GM18868 (cell line): ENCODE results near the gene PKD1L1.

Experiments
- ATAC-seq: cut with Tn5 transposase; IDR thresholded peaks from one replicate; pipeline ENCODE4 v1.9.1; 2021; ENCODE audit warnings: mild to moderate bottlenecking, moderate library complexity; ENCODE audit not compliant: unreplicated experiment

The PKD1L1 gene

DNA sequence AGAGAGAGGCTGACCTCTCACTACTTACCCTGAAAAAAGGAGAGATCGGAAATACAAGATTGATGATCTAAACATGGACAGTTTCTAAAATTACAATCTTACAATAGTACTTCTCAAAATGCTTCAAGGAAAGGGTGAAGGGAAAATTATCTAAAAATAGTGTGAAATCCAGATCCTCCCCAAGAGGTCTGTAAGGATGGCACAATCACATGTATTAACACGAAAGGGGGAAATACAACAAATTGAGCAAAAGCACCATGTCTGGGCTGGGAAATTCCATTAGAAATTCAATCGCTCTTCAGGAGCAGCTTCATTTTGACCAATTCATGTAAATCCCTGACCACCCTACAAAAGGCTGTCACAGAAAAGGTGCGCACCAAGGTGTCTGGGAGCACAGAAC, 67.0 kb downstream of the PKD1L1 start:
- ATAC-seq: no peak

DNA sequence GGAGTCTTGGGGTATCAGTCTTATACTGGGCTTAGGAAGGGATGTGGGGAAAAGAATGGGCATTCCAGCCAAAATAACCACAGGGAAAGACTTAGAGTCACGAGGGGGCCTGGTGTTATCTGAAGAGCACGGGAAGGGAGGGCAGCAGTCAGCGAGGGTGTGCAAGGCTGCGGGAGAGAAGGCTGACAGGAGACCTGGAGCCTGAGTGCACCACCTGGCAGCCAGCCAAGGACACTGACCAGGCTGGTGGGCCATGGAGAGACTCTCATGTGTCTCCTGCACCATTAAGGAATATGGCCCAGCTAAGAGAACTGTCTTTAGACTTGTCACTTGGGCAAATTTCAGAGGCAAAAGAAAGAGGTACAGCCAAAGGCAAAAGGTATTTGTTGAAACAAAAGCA, 69.6 kb downstream of the PKD1L1 start:
- ATAC-seq: no peak

DNA sequence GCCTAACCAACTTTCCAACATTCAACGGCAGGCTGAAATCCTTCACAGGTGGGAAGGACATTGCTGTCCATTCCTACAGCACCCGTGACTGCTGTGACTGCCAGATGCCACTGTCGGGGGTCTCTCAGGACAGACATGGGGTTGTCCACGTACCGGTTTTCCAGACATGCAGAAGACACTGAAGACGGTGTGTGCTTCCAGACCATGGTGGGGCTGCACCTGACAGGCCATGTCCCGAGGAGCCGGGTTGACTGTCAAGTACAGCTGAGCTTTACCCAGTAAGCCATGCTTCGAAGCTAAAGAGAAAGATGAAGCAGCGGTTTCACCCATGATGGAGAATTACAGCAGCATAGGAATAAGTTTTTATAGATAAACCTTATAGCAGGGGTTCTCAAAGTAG, 70.9 kb downstream of the PKD1L1 start:
- ATAC-seq: no peak

DNA sequence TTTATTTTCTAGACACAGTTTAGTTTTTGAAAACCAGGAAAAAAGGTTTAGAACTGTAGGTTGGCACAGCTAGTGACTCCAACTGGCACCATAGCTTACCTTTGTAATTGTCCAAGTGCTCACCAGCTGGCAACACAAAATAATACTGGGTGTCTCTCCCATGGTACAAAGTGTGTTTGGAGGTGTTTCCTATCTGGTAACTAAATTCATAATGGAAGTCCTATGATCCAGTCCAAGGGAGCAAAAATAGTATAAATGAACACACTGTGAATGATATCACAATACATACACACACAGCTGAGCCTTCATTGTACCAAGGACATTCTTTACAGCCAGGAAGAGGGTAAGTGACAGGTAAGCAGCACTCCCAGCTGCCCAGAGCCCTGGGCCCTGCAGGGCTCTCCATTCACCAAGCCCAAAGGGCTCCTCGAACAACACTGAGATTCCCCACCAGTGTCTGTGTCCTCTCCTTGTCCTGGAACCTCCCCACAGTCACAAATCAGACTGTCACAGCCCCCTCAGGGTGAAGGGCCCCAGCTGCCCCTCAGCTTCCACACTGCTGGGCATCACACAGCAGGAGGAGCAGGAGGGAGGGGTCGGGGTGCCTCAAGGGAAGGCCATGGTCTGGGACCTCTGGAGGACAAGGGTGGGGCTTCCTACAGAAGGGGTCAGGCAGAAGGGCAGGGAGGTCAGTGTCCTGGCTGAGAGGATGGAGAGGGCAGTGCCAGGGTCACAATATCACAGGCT, 72.1 kb downstream of the PKD1L1 start:
- ATAC-seq: no peak

DNA sequence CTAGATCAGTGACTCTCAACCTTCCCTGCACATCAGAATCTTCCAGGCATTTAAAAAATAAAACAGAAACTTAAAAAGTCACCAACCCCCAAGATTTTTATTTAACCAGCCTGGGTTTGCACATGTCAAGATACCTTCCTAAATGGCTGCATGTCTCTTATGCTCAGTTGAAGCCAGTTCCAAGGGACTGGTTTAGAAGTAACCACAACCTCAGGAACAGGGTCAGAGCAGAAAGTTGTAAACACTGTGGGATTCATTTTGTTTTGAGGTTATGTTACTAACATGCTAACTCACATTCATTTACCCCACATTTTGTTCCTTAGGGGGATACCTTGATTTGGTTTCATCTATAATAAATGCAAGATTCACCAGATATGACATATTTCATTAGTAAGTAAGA, 72.9 kb downstream of the PKD1L1 start:
- no peak for ATAC-seq

DNA sequence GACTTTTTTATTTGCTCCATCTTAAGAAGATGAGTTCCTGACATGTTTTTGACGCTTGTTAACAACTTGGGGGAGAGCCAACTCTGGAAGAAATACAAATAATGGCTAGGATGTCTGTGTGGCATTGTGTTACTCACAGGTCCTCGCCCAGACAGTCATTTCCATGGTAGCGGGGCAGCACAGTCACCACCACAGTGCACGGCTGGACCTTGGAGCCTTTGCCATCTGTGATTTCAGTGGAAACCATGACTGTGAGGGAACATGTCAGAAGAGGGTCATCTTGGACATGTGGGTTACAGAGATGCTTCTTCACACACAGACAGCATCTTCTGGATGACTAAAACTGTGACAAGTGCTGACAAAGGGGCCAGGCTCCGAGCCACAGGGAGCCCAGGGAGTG, 74.5 kb downstream of the PKD1L1 start:
- ATAC-seq: no peak

DNA sequence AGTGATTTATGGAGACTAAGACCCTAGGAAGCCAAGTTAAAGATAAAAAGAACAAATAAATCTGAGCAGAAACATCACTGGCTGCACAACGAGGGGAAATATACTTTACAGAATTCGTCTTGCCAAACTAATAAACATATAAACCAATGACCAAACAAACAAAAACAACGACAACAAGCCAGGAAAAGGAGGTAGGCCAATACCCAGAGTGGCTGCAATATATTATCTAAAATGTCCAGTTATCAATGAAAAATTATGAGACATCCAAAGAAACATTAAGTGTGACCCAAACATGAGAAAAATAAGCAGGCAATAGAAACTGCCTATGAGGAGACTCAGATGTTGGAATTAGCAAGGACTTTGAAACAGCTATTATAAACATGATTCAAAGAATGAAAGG, 81.0 kb downstream of the PKD1L1 start:
- ATAC-seq: no peak

DNA sequence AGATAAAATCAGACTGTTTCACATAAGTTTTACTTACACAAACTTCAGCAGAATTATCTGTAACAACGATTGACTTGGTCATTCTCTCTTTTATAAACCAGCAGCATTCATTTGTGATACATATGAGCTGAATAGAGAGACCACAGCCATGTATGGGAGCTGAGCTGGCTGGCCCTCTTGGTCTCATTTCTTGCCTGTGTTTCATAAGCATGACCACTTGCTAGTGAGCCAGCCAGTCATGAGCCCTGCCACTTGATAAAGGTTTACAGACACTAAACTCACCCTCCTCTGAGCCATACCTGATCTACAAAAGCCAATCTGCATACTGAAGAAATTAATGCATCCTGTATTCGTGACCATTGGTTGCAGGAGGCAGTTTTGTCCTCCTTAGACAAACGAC, 82.1 kb downstream of the PKD1L1 start:
- ATAC-seq: no peak

DNA sequence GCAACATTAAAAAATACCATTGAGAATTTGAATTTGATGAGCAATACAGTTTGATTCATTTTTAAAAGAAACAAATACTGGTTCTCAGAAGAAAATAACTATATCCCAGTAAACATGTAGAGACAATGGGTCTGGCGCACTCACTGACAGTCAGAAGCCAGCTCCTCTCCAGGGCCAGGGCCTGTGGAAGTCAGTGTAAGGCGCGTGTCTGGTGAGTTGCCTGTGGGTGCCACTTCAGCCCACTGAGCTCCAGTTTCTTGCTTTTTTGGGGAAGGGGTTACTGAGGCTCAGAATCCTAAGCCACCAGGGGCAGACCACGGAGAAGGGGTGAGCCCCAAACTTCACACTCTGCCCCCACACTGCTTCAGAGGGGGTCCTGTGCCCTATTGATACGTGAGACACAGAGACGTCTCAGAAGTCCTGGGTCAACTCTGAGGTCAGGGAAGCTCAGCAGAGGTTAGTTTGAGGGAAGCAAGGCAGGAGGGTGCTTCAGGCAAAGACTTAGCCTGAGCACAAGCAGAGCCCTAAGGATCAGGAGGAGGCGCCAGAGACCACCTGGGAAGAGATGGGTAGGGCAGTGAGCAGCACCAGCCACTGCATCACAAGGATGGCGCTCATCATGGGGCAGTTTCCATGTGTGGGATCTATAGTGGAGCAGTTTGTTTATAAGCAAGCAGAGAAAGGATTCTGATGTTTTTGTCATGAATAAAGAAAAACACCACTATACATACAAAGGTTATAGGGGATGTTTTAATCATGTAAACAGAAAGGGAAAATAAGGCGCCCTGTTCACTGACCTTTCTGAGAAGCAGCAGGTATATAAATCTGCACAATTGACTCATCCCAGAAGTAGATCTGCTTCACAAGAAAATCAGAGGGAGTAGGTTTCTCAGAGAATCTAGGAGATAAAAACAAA, 95.7 kb downstream of the PKD1L1 start:
- ATAC-seq: no peak

DNA sequence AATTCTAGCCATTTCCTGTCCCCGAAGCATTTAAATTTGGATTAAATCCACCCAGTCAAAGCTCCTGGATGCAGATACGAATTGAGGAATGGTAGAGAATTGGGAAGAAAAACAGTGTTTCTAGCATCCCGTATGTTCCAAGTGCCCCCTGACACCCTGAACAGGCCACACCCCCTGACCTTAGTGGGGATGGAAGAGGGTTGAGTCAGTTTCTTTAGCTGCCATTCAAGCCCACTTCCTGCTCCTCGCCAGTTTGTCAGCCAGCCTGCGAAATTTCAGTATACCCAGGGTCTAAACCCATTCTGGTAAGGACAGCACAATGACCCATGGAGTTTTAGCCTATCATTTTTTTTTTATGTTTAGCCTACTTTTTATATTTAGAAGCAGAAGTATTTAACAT, 101.1 kb downstream of the PKD1L1 start:
- no peak for ATAC-seq

DNA sequence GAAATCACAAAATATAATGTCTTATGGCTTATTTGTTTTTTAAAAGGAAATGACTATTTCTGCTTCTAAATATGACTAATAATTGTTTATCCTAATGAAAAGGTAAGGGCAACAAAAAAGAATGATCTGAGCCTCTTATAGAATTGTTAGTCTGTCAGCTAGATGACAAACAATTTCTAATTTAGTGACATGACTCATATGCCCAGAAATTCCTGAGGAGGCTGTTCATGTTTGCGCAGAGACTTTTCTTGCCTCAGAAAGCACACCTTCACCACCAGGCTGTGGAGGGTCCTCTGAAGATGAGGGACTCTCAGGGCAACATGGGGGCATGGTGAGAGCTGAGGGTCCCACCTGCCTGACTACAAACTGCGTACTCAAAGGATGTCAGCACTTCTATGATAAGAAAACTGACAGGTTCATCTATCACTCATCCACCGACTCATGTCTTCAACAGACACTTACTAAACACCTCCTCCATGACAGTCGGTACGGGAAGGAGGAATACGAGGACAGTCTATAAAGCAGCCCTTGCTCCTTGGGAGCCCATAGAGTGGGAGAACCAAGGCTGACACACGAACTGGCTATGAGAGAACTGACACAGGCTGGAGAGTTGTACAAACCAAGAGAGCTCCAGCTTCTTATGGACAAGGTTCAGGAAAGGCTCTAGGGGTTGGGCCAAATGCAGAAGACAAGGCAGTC, 102.0 kb downstream of the PKD1L1 start:
- no peak for ATAC-seq

DNA sequence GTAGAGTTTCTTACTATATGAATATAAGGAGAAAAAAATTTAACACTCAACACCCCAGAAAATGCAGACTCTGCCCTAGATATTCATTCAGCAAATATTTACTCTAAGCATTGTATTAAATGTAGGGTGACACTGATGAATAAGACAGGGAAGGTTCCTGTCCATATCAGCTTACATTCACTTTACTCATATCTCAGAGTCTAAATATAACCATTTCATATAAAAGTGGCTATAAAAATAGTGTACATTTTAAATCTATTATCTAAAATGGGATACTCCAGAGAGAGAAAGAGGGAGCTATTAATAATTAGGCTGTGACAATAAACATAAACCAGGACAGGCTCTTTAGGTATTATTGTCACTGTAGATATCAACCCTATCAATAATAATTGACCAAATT, 104.0 kb downstream of the PKD1L1 start:
- ATAC-seq: no peak

DNA sequence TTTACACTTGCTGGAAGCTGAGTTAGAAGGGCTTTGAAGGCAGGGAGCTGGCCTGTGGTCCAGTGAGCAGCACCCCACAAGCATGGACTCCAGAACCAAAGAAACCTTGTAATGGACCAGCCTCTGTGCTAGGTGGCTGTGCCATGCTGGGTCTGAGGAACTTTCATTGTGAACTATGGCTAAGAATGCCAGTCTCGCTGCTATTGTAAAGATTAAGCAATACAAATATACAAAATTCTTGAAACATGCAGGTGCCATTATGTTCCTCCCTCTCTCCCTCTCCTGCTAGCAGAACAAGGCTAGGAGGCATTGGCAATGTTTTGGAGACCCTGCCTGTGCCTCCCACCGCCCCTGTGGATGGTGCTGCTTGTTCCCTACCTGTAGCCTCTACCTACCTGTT, 105.0 kb downstream of the PKD1L1 start:
- ATAC-seq: no peak

DNA sequence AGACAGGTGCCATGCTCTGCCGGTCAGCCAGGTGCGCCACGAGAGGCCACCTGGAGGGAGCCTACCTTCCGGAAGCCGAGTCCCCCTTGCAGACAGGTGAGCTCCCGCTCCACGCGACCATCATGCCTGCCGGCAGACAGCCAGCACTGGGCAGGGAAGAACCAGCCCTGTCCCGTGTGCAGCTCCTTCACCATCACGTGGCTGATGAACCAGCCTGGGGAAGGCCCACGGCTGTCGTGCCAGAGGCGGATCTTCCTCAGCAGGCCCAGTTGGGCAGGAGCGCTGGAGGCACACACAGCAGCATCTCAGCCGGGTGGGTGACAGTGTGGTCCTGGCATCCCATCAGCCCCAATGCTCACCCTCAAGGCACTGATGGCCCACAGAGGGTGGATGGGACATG, 108.9 kb downstream of the PKD1L1 start:
- ATAC-seq: no peak

DNA sequence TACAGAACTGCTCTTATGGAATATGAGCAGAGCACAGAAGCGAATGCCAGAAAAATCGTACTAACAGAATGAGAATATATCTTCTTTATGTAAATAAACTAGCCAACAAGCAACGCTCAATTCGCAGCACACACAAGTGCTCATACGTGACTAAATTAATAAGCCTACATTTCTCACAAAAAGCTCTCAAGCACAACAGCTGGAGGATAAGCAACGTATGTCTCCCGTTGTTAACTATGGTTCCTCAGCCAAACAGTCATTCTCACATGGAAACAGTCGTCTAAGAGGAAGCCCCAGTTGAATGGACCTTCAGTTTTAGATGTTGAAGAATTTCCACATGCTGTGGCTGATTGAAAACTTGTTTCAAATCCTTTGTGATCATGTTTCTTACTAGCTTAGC, 110.4 kb downstream of the PKD1L1 start:
- no peak for ATAC-seq

DNA sequence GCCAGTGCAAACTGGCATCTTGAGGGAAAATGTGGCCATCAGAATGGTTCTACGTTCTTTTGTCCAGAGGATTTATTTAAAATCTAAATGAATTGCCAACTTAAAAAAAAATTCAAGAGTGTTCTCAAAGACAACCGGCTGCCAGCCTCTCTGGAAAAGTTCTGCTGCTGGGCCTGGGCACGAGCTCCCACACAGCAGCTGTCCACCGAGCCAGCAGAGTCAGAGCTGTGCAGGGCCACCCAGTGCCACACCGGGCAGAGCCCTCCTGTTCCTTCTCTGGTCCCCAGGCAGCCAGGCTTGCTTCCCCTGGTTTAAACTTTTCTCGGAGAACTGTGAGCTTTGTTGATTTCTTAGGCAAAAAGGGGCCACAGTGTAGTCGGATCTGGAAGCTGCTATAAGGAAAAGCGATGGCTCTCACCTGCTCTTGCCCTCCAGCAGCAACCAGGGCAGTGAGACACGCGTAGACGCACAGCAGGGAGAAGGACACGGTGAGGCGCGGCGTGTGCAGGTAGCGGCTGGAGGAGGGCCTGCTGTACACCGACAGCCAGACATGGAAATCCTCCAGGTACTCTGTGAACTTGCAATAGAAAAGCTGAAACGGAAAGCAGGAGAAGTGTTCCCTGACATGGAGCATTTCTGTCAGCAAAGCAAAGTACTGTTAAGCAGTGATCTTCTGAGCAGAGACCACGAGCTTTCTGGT, 111.6 kb downstream of the PKD1L1 start:
- ATAC-seq: no peak

DNA sequence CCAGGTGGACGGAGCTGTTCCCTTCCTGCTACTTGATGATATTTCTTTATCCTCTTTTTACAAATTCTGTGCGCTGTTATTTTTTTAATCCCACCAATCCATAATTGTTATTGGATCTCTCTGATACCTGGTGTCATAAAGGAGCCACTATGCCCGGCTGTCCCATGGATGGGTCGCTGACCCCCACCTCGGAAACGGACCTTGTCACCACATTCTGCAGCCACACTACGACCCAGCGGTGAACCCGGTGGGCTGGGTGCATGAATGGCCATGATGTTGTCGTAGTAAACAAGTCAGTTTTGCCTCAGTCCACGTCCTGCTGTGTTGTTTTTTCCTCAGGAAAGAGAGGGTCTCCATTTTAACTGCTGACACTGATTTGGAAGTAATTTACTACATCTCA, 112.2 kb downstream of the PKD1L1 start:
- no peak for ATAC-seq

DNA sequence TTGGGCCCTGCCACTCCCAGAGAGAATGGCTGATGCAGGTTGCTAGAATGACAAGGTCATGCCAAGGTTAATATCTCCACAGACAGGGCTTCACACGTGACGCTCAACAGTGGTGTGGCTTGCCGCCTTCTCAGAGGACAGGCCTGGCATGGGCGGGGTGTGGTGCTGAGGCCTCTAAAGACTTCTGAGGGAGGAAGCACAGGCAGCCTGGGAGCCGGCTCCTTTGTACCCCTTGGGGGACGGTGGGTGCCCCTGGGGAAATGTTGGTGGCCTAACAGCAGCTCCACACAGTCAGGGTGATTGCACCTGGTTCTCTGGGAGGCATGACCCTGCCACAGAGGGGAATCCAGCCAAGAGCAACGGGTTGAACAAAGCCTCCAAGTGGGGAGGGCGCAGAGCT, 115.1 kb downstream of the PKD1L1 start:
- ATAC-seq: no peak

DNA sequence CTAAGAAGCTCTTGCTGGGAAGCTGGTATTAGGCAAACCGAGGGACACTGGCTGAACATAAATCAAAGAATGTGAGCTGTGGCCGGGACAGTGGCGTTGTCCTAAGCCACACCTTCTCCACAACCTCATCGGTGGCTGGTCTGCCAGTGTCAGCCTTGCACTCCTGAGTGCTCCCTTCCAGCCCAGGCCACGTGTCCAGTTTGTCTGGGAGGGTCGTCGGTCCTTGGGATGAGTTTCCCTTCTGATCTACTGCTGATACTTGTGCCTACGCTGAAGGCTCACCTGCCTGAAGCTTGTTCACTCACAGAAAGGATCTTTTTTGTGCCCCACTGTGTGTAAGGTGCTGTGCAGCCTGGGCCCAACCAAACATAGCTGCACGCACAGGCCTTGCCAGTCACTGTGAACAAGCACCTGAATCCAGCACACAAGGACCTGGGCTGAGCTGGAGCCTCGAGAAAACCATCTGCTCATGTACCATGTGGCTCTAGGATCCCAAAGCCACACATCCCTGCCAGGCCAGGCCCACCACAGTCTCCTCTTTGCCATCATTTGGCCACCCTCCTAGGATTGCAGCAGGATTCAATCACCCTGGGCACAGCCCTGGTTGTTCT, 116.1 kb downstream of the PKD1L1 start:
- no peak for ATAC-seq

DNA sequence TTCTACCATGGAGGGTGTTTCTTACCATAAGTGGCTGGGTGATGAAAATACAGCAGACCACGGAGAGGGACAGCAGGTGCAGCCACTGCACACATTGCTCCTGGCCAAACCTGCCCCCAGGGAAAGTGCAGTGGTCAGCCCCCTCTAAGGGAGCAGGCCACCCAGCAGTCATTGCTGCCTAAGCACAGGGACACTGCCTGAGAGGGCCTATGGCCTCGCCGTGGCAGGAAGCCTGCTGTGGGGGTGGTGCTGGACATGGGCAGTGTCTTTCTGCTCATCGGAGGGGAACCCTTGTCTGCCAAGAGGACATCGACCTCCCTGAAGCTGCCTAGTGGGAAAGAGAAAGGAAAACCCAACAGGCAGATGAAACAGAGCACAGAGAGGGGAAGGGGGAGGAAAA, 118.3 kb downstream of the PKD1L1 start:
- ATAC-seq: no peak

DNA sequence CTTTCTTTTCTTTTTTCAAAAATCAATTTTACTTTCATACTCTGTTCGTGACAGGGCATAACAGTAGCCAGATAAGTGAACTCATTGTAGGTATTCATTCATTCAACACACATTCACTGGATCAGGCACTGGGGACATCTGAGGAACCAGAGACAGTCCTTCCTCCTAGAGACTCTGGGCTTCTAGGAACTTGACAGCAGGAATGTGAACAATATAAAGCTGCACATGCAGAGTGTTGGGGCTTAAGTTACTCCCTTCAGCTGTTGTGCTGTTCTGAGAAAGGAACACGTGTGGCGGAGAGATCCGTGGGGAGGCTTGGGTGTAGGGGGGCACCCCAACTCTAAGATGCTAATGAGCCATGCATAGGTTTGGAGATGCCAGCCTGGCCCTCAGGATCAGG, 120.4 kb downstream of the PKD1L1 start:
- no peak for ATAC-seq
